GM12875 (cell line): ENCODE results near the gene AP2B1.
"Not testable (repeated sequence)": the region's sequence is repeated elsewhere in the genome, so short reads cannot be mapped to it uniquely, and the experiment has no call there.

Source experiments
- H3K4me3 ChIP-seq: one replicate; pipeline ENCODE4 v1.5.1; 2011; ENCODE audit warnings: low read depth, low read length, control low read depth
- TF ChIP-seq, protein P1 (sequence below): IDR thresholded peaks from 2 replicates; pipeline ENCODE4 v1.5.1; 2011; ENCODE audit warnings: low read depth, mild to moderate bottlenecking, control low read depth, inconsistent platforms, low read length, moderate library complexity, borderline replicate concordance; ENCODE audit not compliant: insufficient read depth

The AP2B1 gene

GRCh38 chr17:35596072-35596471, 8.9 kb downstream of the AP2B1 start:
- no peak overlapping the region for H3K4me3 ChIP-seq
- TF ChIP-seq, protein P1, sequence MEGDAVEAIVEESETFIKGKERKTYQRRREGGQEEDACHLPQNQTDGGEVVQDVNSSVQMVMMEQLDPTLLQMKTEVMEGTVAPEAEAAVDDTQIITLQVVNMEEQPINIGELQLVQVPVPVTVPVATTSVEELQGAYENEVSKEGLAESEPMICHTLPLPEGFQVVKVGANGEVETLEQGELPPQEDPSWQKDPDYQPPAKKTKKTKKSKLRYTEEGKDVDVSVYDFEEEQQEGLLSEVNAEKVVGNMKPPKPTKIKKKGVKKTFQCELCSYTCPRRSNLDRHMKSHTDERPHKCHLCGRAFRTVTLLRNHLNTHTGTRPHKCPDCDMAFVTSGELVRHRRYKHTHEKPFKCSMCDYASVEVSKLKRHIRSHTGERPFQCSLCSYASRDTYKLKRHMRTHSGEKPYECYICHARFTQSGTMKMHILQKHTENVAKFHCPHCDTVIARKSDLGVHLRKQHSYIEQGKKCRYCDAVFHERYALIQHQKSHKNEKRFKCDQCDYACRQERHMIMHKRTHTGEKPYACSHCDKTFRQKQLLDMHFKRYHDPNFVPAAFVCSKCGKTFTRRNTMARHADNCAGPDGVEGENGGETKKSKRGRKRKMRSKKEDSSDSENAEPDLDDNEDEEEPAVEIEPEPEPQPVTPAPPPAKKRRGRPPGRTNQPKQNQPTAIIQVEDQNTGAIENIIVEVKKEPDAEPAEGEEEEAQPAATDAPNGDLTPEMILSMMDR: no peak

GRCh38 chr17:35596530-35597233, 9.6 kb downstream of the AP2B1 start:
- TF ChIP-seq, protein P1: no peak
- no peak overlapping the region for H3K4me3 ChIP-seq

GRCh38 chr17:35597604-35598003, 10.5 kb downstream of the AP2B1 start:
- TF ChIP-seq, protein P1: no peak
- no peak overlapping the region for H3K4me3 ChIP-seq

DNA sequence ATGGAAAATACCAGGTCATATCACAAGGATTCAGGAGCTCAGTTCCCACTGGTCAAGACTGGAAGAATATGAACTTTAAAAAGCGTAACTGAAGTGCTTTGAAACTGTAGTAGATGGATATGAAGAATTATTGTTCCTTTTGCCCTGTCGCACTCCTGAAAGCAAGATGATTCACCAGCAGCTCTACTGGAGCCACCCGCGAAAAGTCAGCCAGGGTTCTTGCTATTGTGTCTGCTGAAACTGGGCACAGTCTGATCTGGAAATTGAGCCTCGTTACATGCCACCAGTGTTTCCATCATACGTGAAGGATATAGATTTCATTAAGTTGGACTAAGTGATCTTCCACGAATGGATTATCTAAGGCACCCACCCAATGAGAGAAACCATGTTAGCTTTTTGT, 16.6 kb downstream of the AP2B1 start:
- no peak overlapping the region for H3K4me3 ChIP-seq
- TF ChIP-seq, protein P1: no peak

DNA sequence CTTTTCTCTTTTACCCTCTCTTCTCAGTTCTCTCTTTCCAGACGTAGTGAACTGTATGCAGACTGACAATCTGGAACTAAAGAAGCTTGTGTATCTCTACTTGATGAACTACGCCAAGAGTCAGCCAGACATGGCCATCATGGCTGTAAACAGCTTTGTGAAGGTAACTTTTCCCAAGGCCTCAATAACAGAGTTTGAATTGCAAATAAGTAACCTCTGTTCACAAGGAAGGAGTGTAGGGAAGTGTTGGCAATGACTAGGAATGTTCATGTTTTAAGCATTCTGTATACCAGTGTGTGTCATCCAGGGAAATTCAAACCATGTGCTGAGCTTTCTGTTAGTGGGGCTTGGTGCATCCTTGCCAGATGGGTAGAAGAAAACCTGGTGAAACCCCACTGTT, 18.6 kb downstream of the AP2B1 start:
- no peak overlapping the region for H3K4me3 ChIP-seq

DNA sequence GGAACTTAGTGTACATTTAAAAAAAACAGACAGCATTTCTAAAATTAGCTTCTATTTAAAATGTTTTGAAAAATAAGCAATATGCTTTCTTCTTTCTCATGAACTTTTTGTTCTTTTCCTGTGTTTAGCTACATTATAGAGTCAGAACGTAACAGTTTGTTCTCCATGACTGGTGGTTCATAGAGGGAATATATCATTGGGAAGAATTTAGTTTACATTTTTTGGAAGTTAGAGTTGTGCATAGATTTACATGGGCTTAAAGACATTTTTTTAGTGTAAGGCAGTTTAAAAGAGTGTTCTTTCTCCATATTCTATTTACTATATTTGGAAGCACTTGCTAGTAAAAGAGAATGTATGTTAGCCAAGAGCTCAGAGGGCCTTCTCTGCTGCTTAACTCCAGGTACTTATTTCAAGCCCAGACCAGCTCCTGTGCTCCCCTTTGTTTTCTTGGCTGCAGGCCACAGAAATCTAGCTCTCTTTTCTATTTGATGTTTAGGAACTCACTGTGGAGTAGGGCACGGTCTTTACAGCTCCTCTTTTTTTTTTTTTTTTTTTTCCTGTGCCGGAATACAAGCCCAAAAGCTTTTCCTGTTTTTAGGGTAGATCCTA, 20.2 kb downstream of the AP2B1 start:
- no peak overlapping the region for H3K4me3 ChIP-seq
- TF ChIP-seq, protein P1: no peak

More for the DNA sequence above, 18.6 kb downstream of the AP2B1 start:
- TF ChIP-seq, protein P1: no peak

GRCh38 chr17:35609831-35610230, 22.7 kb downstream of the AP2B1 start:
- H3K4me3 ChIP-seq: no peak overlapping the region
- TF ChIP-seq, protein P1: no peak

- not testable (repeated sequence) for H3K4me3 ChIP-seq
Measured at GRCh38 chr17:35610746-35611145, 23.6 kb downstream of the AP2B1 start.
